Lower leg skin (tissue), 3 donors: ENCODE measurements around the gene XBP1.
"Not testable (repeated sequence)": the region's sequence is repeated elsewhere in the genome, so short reads cannot be mapped to it uniquely, and the experiment has no call there.

Experiments used
- CTCF ChIP-seq, 3 donors: fragments of 450-650 bp; IDR thresholded peaks; one replicate each; pipeline ENCODE4 v1.5.1; 2016; ENCODE audit warnings: antibody characterized with exemption in 3 of 3, mild to moderate bottlenecking in 3 of 3, moderate library complexity in 2 of 3
- POLR2A ChIP-seq, 2 donors: fragments of 450-650 bp; IDR thresholded peaks; one replicate each; pipeline ENCODE4 v1.6.1; 2016 to 2017; ENCODE audit warnings: antibody characterized with exemption in 2 of 2, mild to moderate bottlenecking in 1 of 2, moderate library complexity in 1 of 2

- not testable (repeated sequence) for TF ChIP-seq POLR2A, CTCF (IDR thresholded peaks at IDR 0.05)
These were observed 5.1 kb upstream of the XBP1 start for GRCh38 chr22:28805426-28805825.
